GM21723 (cell line): ENCODE data around the gene USP51.
A peak's percentile ranks its signal among the peaks of the same experiment; 100 is the strongest.
"Not testable (repeated sequence)": the region's sequence is repeated elsewhere in the genome, so short reads cannot be mapped to it uniquely, and the experiment has no call there.

ENCODE experiments used
- ATAC-seq: cut with Tn5 transposase; IDR thresholded peaks from one replicate; pipeline ENCODE4 v1.9.1; 2021; ENCODE audit warnings: mild to moderate bottlenecking, moderate library complexity; ENCODE audit not compliant: unreplicated experiment

The USP51 gene

GRCh38 chrX:55465791-55466190, 23.9 kb downstream of the USP51 start:
- ATAC-seq = not testable (repeated sequence)

- not testable (repeated sequence) for ATAC-seq
These were observed 24.5 kb downstream of the USP51 start for GRCh38 chrX:55465108-55465507.

GRCh38 chrX:55464050-55464449, 25.6 kb downstream of the USP51 start:
- not testable (repeated sequence) for ATAC-seq

GRCh38 chrX:55459926-55460325, 29.7 kb downstream of the USP51 start:
- ATAC-seq = not testable (repeated sequence)

GRCh38 chrX:55459426-55459825, 30.2 kb downstream of the USP51 start:
- ATAC-seq = not testable (repeated sequence)

GRCh38 chrX:55455708-55456107, 33.9 kb downstream of the USP51 start:
- ATAC-seq = not testable (repeated sequence)

GRCh38 chrX:55452833-55453124, 36.9 kb downstream of the USP51 start:
- ATAC-seq = no peak

- ATAC-seq = peak; percentile 99
These were observed 37.4 kb downstream of the USP51 start, which contains the start of gene MAGEH1 for GRCh38 chrX:55451990-55452832. Gene MAGEH1 (plus strand): TSS chrX:55452127. CDS start chrX:55452375, 248 bp downstream.

GRCh38 chrX:55451626-55451989, 38.0 kb downstream of the USP51 start:
- peak; percentile 28 for ATAC-seq

GRCh38 chrX:55451141-55451540, 38.5 kb downstream of the USP51 start:
- no peak for ATAC-seq

- no peak for ATAC-seq
These were observed 39.4 kb downstream of the USP51 start for GRCh38 chrX:55450259-55450658.

GRCh38 chrX:55443468-55443867, 46.2 kb downstream of the USP51 start:
- not testable (repeated sequence) for ATAC-seq
